HG02938 (cell line): ENCODE measurements around the gene GPR61.
A peak's percentile ranks its signal among the peaks of the same experiment; 100 is the strongest.

Experiments used
- ATAC-seq: cut with Tn5 transposase; IDR thresholded peaks from one replicate; pipeline ENCODE4 v1.9.1; 2021; ENCODE audit warnings: mild to moderate bottlenecking, moderate library complexity; ENCODE audit not compliant: unreplicated experiment

The GPR61 gene

GRCh38 chr1:109539676-109540075, at the start of gene GPR61:
Gene GPR61 (plus strand): TSS chr1:109539872. CDS start chr1:109543023, 3,151 bp downstream.
- ATAC-seq = no peak

- ATAC-seq = no peak
Observed at GRCh38 chr1:109490029-109490933, 49.4 kb upstream of the GPR61 start.

GRCh38 chr1:109490934-109491302, 48.8 kb upstream of the GPR61 start:
- no peak for ATAC-seq

- ATAC-seq = no peak
Observed at GRCh38 chr1:109491372-109491771, 48.3 kb upstream of the GPR61 start.

GRCh38 chr1:109492779-109493178, 46.9 kb upstream of the GPR61 start:
- no peak for ATAC-seq

GRCh38 chr1:109493227-109493626, 46.4 kb upstream of the GPR61 start:
- ATAC-seq = no peak

- ATAC-seq = peak; percentile 80
Observed at GRCh38 chr1:109493805-109494539, 45.7 kb upstream of the GPR61 start, which contains the start of gene CYB561D1. Gene CYB561D1 (plus strand): TSS chr1:109494094. CDS start chr1:109494140, 46 bp downstream.

GRCh38 chr1:109495738-109496137, 43.9 kb upstream of the GPR61 start:
- ATAC-seq = no peak

- no peak for ATAC-seq
Observed at GRCh38 chr1:109497449-109498160, 42.1 kb upstream of the GPR61 start.

GRCh38 chr1:109498161-109498801, 41.4 kb upstream of the GPR61 start:
- no peak for ATAC-seq

GRCh38 chr1:109499081-109499480, 40.6 kb upstream of the GPR61 start:
- no peak for ATAC-seq

GRCh38 chr1:109499661-109500536, 39.8 kb upstream of the GPR61 start:
- ATAC-seq = no peak

- no peak for ATAC-seq
Observed at GRCh38 chr1:109500941-109501381, 38.7 kb upstream of the GPR61 start.

GRCh38 chr1:109501644-109502363, 37.9 kb upstream of the GPR61 start:
- ATAC-seq = no peak

GRCh38 chr1:109502364-109502851, 37.3 kb upstream of the GPR61 start:
- no peak for ATAC-seq

- ATAC-seq = no peak
Observed at GRCh38 chr1:109503935-109504334, 35.7 kb upstream of the GPR61 start.

- no peak for ATAC-seq
Observed at GRCh38 chr1:109504974-109505373, 34.7 kb upstream of the GPR61 start.

- no peak for ATAC-seq
Observed at GRCh38 chr1:109508001-109508872, 31.4 kb upstream of the GPR61 start.
